Coronary artery (tissue), 2 donors: ENCODE results near the gene TTC34.

ENCODE experiments used
- DNase-seq: peaks from one replicate; pipeline ENCODE4 v3.0.0-alpha.2; 2017; ENCODE audit warnings: low spot score
- H3K27ac ChIP-seq, 2 donors: fragments of 200-600 bp; sonication (generic); one replicate each; pipeline ENCODE4 v1.5.1; 2016 to 2019
- H3K4me3 ChIP-seq: fragments of 200-600 bp; sonication (generic); 2 replicates; pipeline ENCODE4 v1.5.1; 2016; ENCODE audit warnings: mild to moderate bottlenecking, moderate library complexity
- TF ChIP-seq, protein P1 (sequence below): fragments of 200-600 bp; sonication (generic); IDR thresholded peaks from one replicate; pipeline ENCODE4 v1.5.1; 2019; ENCODE audit warnings: antibody characterized with exemption

TTC34 gene

DNA sequence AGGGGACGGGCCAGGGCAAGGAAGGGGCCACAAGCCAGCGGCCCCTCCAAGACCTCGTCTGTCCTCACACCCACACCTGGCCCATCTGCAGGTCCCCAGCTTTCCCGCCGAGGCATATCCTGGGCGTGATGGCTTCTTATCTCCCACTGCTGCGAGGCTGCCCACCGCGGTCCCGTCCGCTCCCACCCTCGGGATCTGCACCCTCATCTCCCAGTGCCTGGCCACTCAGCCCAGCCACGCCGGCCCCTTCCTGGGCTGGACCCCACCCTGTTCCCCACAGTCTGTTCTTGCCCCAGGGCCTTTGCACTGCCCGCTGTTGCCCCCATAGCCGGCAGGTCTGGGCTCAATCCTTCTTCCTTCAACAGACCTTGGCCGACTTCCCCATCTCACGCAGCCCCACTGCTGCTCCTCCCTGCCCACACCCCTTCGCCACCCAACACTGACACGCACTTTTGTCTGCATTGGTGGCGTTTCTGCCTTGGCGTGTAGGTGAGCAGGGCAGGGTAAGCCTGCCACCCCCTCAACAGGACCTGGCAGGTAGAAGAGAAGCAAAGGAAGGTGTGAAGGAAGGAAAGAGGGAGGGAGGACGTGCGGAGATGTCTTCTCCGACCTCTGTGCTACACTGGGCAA is 4.4 kb upstream of the TTC34 start:
- TF ChIP-seq, protein P1, sequence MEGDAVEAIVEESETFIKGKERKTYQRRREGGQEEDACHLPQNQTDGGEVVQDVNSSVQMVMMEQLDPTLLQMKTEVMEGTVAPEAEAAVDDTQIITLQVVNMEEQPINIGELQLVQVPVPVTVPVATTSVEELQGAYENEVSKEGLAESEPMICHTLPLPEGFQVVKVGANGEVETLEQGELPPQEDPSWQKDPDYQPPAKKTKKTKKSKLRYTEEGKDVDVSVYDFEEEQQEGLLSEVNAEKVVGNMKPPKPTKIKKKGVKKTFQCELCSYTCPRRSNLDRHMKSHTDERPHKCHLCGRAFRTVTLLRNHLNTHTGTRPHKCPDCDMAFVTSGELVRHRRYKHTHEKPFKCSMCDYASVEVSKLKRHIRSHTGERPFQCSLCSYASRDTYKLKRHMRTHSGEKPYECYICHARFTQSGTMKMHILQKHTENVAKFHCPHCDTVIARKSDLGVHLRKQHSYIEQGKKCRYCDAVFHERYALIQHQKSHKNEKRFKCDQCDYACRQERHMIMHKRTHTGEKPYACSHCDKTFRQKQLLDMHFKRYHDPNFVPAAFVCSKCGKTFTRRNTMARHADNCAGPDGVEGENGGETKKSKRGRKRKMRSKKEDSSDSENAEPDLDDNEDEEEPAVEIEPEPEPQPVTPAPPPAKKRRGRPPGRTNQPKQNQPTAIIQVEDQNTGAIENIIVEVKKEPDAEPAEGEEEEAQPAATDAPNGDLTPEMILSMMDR, result no peak
- no peak overlapping the region for H3K4me3 ChIP-seq
- DNase-seq, result no peak

DNA sequence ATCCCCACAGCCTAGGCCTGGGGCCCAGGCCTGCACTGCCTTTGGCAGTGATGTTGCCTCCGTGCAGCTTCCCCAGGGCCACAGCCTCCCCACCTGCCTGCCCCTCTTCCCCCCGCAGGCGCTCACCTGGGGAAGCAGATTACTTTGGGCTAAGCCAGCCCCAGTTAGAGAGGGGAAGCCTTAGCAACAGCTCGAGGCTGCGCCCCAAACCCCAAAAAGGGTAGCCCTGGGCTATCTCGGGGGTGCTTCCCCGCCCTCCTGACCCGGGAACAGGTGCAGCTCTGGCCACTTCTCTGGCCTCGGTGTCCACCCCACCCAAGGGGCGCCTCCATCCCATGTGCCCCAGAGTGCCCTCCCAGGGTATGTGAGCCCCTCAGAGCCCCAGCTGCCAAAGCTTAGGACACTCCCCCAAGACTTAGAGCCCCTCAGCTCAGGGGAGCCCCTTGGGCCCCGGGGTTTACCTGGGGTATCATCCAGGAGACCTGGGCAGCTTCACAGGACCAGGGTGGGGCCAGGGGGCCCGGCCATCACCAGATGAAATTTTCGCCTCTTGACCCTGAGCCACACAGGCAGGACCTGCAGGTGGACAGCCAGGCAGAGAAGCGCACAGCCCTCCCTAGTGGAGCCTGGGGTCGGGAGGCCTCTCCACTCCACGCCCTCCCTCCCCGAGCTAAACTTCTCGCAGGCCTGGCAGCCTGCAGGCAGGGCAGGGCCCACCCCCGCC is 3.3 kb upstream of the TTC34 start:
- TF ChIP-seq, protein P1, result no peak
- Histone ChIP-seq H3K4me3 (no peak overlapping the region), H3K27ac (no peak overlapping the region)
- DNase-seq, result no peak

More for the DNA sequence above, 4.4 kb upstream of the TTC34 start:
- no peak overlapping the region for H3K27ac ChIP-seq

GRCh38 chr1:2803931-2804627 is 2.6 kb upstream of the TTC34 start:
- no peak overlapping the region for H3K4me3 ChIP-seq
- H3K27ac ChIP-seq, result no peak overlapping the region
- TF ChIP-seq, protein P1, result no peak
- DNase-seq, result no peak

GRCh38 chr1:2803086-2803930 is 1.8 kb upstream of the TTC34 start:
- H3K27ac ChIP-seq, result no peak overlapping the region
- TF ChIP-seq, protein P1, result no peak
- DNase-seq, result no peak
- H3K4me3 ChIP-seq, result no peak overlapping the region

GRCh38 chr1:2802421-2802961 is 998 bp upstream of the TTC34 start:
- Histone ChIP-seq H3K27ac (no peak overlapping the region), H3K4me3 (no peak overlapping the region)
- TF ChIP-seq, protein P1, result no peak
- DNase-seq, result no peak

DNA sequence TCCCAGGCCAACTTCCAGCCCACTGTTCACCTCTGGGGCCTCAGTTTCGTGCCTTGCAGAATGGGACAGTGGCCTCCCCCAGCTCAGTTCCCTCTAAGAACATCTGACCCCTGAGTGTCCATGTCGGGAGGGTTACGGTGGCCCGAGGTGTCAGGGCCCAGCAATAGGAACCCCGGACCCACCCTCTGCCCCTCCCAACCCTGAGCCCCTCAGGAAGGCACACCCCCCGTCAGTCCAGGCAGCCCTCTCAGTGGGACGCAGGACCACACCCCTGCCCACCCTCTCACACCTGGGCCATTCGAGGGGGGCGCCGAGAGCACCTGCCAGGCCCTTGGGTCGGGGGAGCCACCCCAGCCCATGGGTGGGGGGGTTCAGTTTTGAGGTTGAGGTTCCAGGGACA is 447 bp downstream of the TTC34 start:
- Histone ChIP-seq H3K27ac (no peak overlapping the region), H3K4me3 (no peak overlapping the region)
- no peak for DNase-seq
- TF ChIP-seq, protein P1, result no peak
